Keratinocyte (primary cell): ENCODE measurements around the gene VN1R5. TPM values are rescaled to one million over a fixed set of nuclear protein-coding genes. Genes with fewer than 3 reads are reported as not detected.

Experiments
- DNase-seq: peaks from one replicate; pipeline ENCODE4 v3.0.0-alpha.2; 2011; ENCODE audit warnings: low read depth, missing footprints, low spot score
- FAIRE-seq: peaks from 2 replicates; lab custom pipeline; 2011; peaks lifted over from hg19 to GRCh38; lab: Jason Lieb, UNC
- H2AFZ ChIP-seq: 2 replicates; pipeline ENCODE4 v1.6.0; 2012; ENCODE audit warnings: low read length, control low read depth, inconsistent platforms; ENCODE audit not compliant: control insufficient read depth
- H3K27ac ChIP-seq: 2 replicates; pipeline ENCODE4 v1.5.1; 2011; ENCODE audit warnings: low read length; ENCODE audit not compliant: control insufficient read depth, insufficient read depth
- H3K27me3 ChIP-seq: 3 replicates; pipeline ENCODE4 v1.6.0; 2011; ENCODE audit warnings: low read length; ENCODE audit not compliant: control insufficient read depth, insufficient read depth; ENCODE audit errors: extremely low read depth
- H3K36me3 ChIP-seq, 2 experiments: 2 replicates in 1 of 2; 3 replicates in 1 of 2; pipeline ENCODE4 v1.5.1; 2011; ENCODE audit warnings: low read length in 2 of 2, mild to moderate bottlenecking in 1 of 2; ENCODE audit not compliant: control insufficient read depth in 2 of 2, insufficient read depth in 2 of 2; ENCODE audit errors: extremely low read depth in 1 of 2
- H3K4me1 ChIP-seq: 3 replicates; pipeline ENCODE4 v1.5.1; 2011; ENCODE audit warnings: low read length; ENCODE audit not compliant: control insufficient read depth, insufficient read depth; ENCODE audit errors: extremely low read depth
- H3K4me2 ChIP-seq: 3 replicates; pipeline ENCODE4 v1.6.0; 2011; ENCODE audit warnings: low read depth, low read length; ENCODE audit not compliant: control insufficient read depth, insufficient read depth; ENCODE audit errors: extremely low read depth
- H3K4me3 ChIP-seq, 3 experiments: fragments of 200-600 bp in 1 of 3; sonication (generic) in 1 of 3; 2 replicates in 2 of 3; 3 replicates in 1 of 3; pipeline ENCODE4 v1.5.1; 2011 to 2016; ENCODE audit warnings: low read length in 3 of 3, mild to moderate bottlenecking in 3 of 3, control low read depth in 2 of 3, inconsistent platforms in 1 of 3, low read depth in 1 of 3, mixed read lengths in 1 of 3, mixed run types in 1 of 3, moderate library complexity in 1 of 3; ENCODE audit not compliant: control insufficient read depth in 2 of 3, insufficient read depth in 2 of 3; ENCODE audit errors: extremely low read depth in 1 of 3
- H3K79me2 ChIP-seq: 2 replicates; pipeline ENCODE4 v1.6.0; 2012; ENCODE audit warnings: low read length; ENCODE audit not compliant: control insufficient read depth, insufficient read depth
- H3K9ac ChIP-seq: 3 replicates; pipeline ENCODE4 v1.6.0; 2011; ENCODE audit warnings: low read length; ENCODE audit not compliant: control insufficient read depth, insufficient read depth; ENCODE audit errors: extremely low read depth
- H3K9me1 ChIP-seq: 3 replicates; pipeline ENCODE4 v1.6.0; 2011; ENCODE audit warnings: low read length; ENCODE audit not compliant: control insufficient read depth, insufficient read depth; ENCODE audit errors: extremely low read depth
- H3K9me3 ChIP-seq: 2 replicates; pipeline ENCODE4 v1.5.1; 2012; ENCODE audit warnings: low read depth, low read length; ENCODE audit not compliant: control insufficient read depth
- H4K20me1 ChIP-seq: 3 replicates; pipeline ENCODE4 v1.6.0; 2011; ENCODE audit warnings: low read length; ENCODE audit not compliant: control insufficient read depth, insufficient read depth; ENCODE audit errors: extremely low read depth
- CTCF ChIP-seq, 3 experiments: IDR thresholded peaks in 1 of 3; conservative IDR thresholded peaks in 1 of 3; optimal IDR thresholded peaks in 1 of 3; 2 replicates in 2 of 3; 3 replicates in 1 of 3; pipeline versions ENCODE3 to v1.5.1; 2011; ENCODE audit warnings: low read length in 3 of 3, mild to moderate bottlenecking in 3 of 3, moderate library complexity in 2 of 3, control low read depth in 1 of 3, inconsistent platforms in 1 of 3; ENCODE audit not compliant: insufficient read depth in 2 of 3; ENCODE audit errors: extremely low read depth in 1 of 3
- EZH2 ChIP-seq: IDR thresholded peaks from one replicate; pipeline ENCODE4 v1.6.1; 2012; ENCODE audit warnings: inconsistent platforms, mild to moderate bottlenecking, low read length, moderate library complexity
- dilution Hi-C: fragments of 300-500 bp; cut with MboI; formaldehyde crosslinking; loops from one replicate; pipeline ENCODE4 v1.7.0; 2020; ENCODE audit warnings: low sequenced_read_pairs; ENCODE audit not compliant: extremely low pct_ligation_motif_present
- polyA plus RNA-seq, 5 experiments: library from polyadenylated mRNA; depleted of rRNA in 3 of 5; stranded (reverse) in 3 of 5; stranded (forward) in 1 of 5; unstranded in 1 of 5; fragments of >200 nt; gene quantifications; 1 replicate in 1 of 5; 2 replicates in 3 of 5; 3 replicates in 1 of 5; pipeline versions ENCODE4 v1.2.1 to v1.2.3, GENCODE V29; 2011 to 2012; ENCODE audit warnings: missing spikeins in 2 of 5, low read depth in 1 of 5, low replicate concordance in 1 of 5

VN1R5 gene
- polyA plus RNA-seq, 1 donor (not counting 4 experiments of a cell fraction or from before 2014, with no cell fraction given), result not detected

GRCh38 chr1:247281001-247281574, 25.2 kb downstream of the VN1R5 start:
- no peak for FAIRE-seq

GRCh38 chr1:247286134-247286670, 30.3 kb downstream of the VN1R5 start:
- Histone ChIP-seq H3K36me3 (no peaks in the 10 kb centered on the region), H3K4me2 (no peak overlapping the region), H2AFZ (no peak overlapping the region), H3K9me3 (no peaks in the 10 kb centered on the region), H3K27me3 (no peaks in the 10 kb centered on the region), H3K4me3 (no peak overlapping the region), H3K4me1 (no peaks in the 10 kb centered on the region), H3K27ac (no peak overlapping the region), H3K79me2 (no peaks in the 10 kb centered on the region), H3K9ac (no peak overlapping the region), H3K9me1 (no peaks in the 10 kb centered on the region), H4K20me1 (no peaks in the 10 kb centered on the region)
- dilution Hi-C loops, result no loop called here
- FAIRE-seq (no peak), DNase-seq (no peak)
- TF ChIP-seq EZH2 (no peak), CTCF (optimal IDR thresholded peaks at IDR 0.05 in 1 of 3, IDR thresholded peaks at IDR 0.05 in 1 of 3, conservative IDR thresholded peaks at IDR 0.05 in 1 of 3; ENCODE audit: extremely low read depth in 1 of 3, insufficient read depth in 2 of 3, low read length in 3 of 3) (no peak)

More at GRCh38 chr1:247281001-247281574, 25.2 kb downstream of the VN1R5 start:
- Histone ChIP-seq H3K36me3 (no peaks in the 10 kb centered on the region), H3K4me2 (no peak overlapping the region), H3K4me1 (no peaks in the 10 kb centered on the region), H4K20me1 (no peaks in the 10 kb centered on the region), H2AFZ (no peak overlapping the region), H3K9me1 (no peaks in the 10 kb centered on the region), H3K79me2 (no peaks in the 10 kb centered on the region), H3K4me3 (no peak overlapping the region), H3K27ac (no peak overlapping the region), H3K27me3 (no peaks in the 10 kb centered on the region), H3K9me3 (no peaks in the 10 kb centered on the region), H3K9ac (no peak overlapping the region)
- dilution Hi-C loops, result no loop called here
- TF ChIP-seq EZH2 (no peak), CTCF (optimal IDR thresholded peaks at IDR 0.05 in 1 of 3, IDR thresholded peaks at IDR 0.05 in 1 of 3, conservative IDR thresholded peaks at IDR 0.05 in 1 of 3; ENCODE audit: extremely low read depth in 1 of 3, insufficient read depth in 2 of 3, low read length in 3 of 3) (no peak)
- no peak for DNase-seq
